ENCODE results near the gene PML. TPM values are rescaled to one million over a fixed set of nuclear protein-coding genes. Genes with fewer than 3 reads are reported as not detected.
A peak's percentile ranks its signal among the peaks of the same experiment; 100 is the strongest.

PML gene
- total RNA-seq, 2 experiments from 2014 or later: 133 to 138 TPM

GRCh38 chr15:73989001-73989798 is 5.3 kb upstream of the PML start:
- H3K27ac Mint-ChIP-seq: no peak overlapping the region
- H3K27me3 Mint-ChIP-seq: no peaks in the 10 kb centered on the region
- H3K9me3 Mint-ChIP-seq: no peaks in the 10 kb centered on the region
- peaks cover under 1% of the 10 kb centered on the region for H3K36me3 Mint-ChIP-seq (ENCODE audit: low read depth)
- ChIA-PET POLR2A (interaction anchor here (8.4 kb wide), 1 partner anchor 16 kb away, joined by 78 read pairs; no protein-coding TSS in a partner anchor), CTCF (interaction anchor here (1.1 to 8.6 kb wide), 2 partner anchors 16 to 25 kb away, joined by 3 to 89 read pairs; no protein-coding TSS in a partner anchor)
- no peak for DNase-seq
- peaks cover 42% of the 10 kb centered on the region for H3K4me1 Mint-ChIP-seq
- H3K4me3 Mint-ChIP-seq: no peak overlapping the region

DNA sequence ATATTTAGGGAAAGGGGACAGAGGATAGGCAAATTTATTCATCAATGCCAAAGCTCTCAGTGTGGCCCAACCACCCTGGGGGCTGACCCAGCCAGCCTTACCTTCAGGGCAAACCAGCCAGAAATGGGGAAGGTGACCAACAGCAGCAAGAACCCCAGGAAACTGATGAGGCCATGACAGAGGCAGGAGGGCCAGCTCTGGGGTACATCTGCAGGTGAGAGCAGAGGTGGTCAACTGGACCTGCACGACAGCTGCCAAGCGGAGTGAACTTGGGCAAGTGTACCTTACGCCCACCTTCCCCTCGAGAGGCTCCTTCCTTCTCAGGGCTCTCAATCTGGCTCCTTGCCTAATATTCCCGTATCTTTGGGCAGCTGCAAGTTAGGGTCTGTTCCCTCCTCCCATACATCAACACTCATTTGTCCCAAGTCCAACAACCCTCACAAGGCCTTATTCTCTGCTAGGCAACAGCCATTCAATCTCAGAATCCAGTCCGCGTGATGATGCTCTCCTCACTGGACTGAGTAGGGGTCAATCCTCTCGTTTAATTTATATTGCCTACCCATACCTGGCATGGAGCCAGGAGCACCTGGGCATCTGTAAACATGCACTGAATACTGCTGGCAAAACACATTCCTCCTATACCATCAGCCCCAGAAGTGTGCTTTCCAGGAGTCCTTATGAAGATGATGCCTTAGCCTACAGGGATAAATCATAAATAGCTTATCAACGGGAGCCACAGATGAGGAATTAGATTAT is 4.1 kb upstream of the PML start:
- DNase-seq: no peak
- Mint-ChIP-seq H3K27me3 (no peaks in the 10 kb centered on the region), H3K4me3 (peak overlapping the region; percentile 76), H3K36me3 (ENCODE audit: low read depth) (peaks cover 12% of the 10 kb centered on the region), H3K4me1 (peaks cover 43% of the 10 kb centered on the region), H3K9me3 (no peaks in the 10 kb centered on the region), H3K27ac (no peak overlapping the region)
- POLR2A ChIA-PET: interaction anchor here (1.2 to 8.4 kb wide), 3 partner anchors 9 to 18 kb away, joined by 3 to 78 read pairs (median 7); no protein-coding TSS in a partner anchor
- CTCF ChIA-PET: interaction anchor here (0.6 to 8.6 kb wide), 4 partner anchors 9 to 63 kb away, joined by 3 to 89 read pairs (median 3); no protein-coding TSS in a partner anchor

DNA sequence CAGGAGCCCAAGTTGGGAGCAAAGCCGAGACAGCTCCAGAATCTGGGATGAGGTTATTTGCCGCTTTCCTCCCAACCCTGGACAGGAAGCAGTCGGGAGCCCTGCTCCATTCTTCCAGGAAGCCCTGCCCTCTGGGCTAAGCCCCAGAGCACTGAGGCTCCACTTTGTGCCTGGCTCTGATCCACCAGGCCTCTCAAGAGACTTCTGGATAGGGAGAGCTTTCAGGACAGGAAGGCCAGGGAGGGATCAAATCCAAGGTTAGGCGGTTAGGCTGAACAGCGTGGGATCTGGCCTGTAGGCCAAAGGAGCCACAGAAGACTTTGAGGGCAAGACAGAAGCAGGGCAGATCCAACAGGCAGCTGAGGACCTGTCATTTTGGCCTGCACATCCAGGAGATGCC is 3.3 kb upstream of the PML start:
- H3K9me3 Mint-ChIP-seq: no peaks in the 10 kb centered on the region
- no peak for DNase-seq
- no peak overlapping the region for H3K27ac Mint-ChIP-seq
- H3K27me3 Mint-ChIP-seq: no peaks in the 10 kb centered on the region
- CTCF ChIA-PET: interaction anchor here (0.6 to 8.6 kb wide), 2 partner anchors 18 to 63 kb away, joined by 3 to 89 read pairs; no protein-coding TSS in a partner anchor
- peak overlapping the region; percentile 76 for H3K4me3 Mint-ChIP-seq
- peaks cover 46% of the 10 kb centered on the region for H3K4me1 Mint-ChIP-seq
- POLR2A ChIA-PET: interaction anchor here (1.2 to 8.4 kb wide), 3 partner anchors 10 to 18 kb away, joined by 3 to 78 read pairs (median 7); no protein-coding TSS in a partner anchor
- H3K36me3 Mint-ChIP-seq (ENCODE audit: low read depth): peaks cover 20% of the 10 kb centered on the region

DNA sequence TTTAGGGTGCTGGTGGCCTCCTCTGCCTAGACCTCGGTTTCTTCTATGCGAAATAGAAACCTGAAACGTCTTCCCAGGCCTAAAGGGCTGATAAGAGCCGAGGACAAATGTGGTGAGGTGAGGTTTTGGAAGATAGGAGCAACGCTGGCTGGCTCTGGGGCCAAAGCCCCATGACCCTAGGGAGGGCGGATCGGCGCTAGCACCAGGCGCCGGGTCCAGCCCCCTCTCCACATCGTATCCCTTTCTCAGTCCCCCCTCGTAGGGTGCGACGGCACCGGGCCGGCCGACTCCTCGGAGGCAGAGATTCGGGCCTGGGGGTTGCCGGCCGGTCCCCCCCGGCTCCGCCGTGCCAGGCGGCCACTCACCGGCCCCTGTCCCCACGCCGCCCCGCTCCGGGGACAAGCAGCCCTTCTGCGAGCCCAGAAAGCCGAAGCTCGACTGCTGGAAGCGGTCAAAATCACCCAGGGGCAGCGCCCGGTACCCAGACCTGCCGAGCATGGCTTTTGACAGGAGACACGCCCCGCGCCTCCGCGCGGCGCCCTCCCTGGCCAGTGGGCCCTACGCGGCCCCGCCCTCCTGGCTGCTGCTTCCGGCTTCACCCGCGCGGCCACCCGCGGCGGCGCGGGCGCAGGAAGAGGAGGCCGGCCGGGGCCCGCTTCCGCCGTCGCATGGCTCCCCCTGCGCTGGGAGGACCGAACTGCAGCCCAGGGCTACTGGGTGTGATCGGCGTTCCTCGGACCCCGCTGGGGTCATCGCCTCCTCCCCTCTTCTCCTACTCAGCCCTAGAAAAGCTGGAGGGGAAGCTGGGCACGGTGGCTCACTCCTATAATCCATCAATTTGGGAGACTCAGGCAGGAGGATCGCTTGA is 2.6 kb upstream of the PML start, which contains the start of gene STOML1:
Gene STOML1, minus strand, starts transcription at position 570 of the 868 bp plus-strand sequence. Its CDS starts 72 bp downstream, at position 498.
- peak within 1 kb of the TSS; percentile 80 for H3K27ac Mint-ChIP-seq
- peak within 1 kb of the TSS; percentile 76 for H3K4me3 Mint-ChIP-seq
- H3K4me1 Mint-ChIP-seq: peaks cover 47% of the 10 kb centered on the region
- DNase-seq: peak; percentile 95
- H3K27me3 Mint-ChIP-seq: no peaks in the 10 kb centered on the region
- peaks cover 24% of the 10 kb centered on the region for H3K36me3 Mint-ChIP-seq (ENCODE audit: low read depth)
- POLR2A ChIA-PET: interaction anchor here (2.8 to 8.4 kb wide), 2 partner anchors 11 to 13 kb away, joined by 7 to 78 read pairs; no protein-coding TSS in a partner anchor
- H3K9me3 Mint-ChIP-seq: no peaks in the 10 kb centered on the region
- CTCF ChIA-PET: interaction anchor here (0.7 to 8.6 kb wide), 7 partner anchors 10 to 57 kb away, joined by 3 to 89 read pairs (median 4); no protein-coding TSS in a partner anchor

GRCh38 chr15:73992594-73992898 is 2.0 kb upstream of the PML start:
- Mint-ChIP-seq H3K27ac (peak overlapping the region; percentile 80), H3K4me1 (peaks cover 53% of the 10 kb centered on the region), H3K27me3 (no peaks in the 10 kb centered on the region), H3K4me3 (peak overlapping the region; percentile 67), H3K36me3 (ENCODE audit: low read depth) (peaks cover 30% of the 10 kb centered on the region), H3K9me3 (no peaks in the 10 kb centered on the region)
- ChIA-PET POLR2A (interaction anchor here (1.0 to 8.4 kb wide), 3 partner anchors 11 to 56 kb away, joined by 3 to 78 read pairs (median 7); no protein-coding TSS in a partner anchor), CTCF (interaction anchor here (0.7 to 8.6 kb wide), 7 partner anchors 10 to 56 kb away, joined by 3 to 89 read pairs (median 4); no protein-coding TSS in a partner anchor)
- no peak for DNase-seq

DNA sequence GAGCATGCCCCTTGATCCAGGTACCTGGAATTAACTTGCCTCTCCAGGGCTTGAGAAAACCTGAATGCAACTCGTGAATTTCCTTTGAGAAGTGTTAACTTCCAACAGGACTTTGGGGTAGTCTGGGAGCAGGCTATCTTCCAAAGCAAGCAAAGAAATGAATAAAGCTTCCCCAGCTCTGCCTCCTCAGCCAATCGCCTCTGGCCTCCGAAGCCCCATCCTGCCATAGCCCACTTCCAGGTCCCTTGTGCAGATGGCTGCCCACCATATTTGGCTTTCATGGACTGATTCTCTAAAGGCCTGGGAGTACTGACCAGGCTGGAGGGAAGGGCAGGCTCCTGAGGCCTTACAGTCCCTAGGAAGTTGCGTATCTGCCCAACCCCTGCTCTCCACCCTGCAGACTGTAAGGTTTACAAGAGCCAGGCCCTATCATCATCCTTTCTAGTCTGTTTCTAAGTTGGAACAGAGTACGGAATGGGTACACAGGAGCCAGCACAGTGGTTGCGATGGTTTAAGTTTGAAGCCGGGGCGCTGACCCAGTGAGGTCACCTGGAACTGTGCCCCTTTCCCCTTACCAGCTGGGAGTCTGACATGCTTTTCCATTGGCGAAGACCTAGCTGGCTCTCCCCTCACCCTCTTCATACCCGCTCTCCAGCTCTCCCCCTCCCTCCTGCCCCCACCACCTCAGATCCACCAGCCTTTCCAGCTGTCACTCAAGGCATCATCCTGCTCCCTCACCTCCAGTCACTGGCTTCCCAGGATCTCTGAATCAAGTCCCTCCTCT is 1.1 kb upstream of the PML start:
- Mint-ChIP-seq H3K4me3 (peak overlapping the region; percentile 90), H3K4me1 (peaks cover 62% of the 10 kb centered on the region), H3K9me3 (no peaks in the 10 kb centered on the region), H3K27ac (peak overlapping the region; percentile 90), H3K36me3 (ENCODE audit: low read depth) (peaks cover 38% of the 10 kb centered on the region), H3K27me3 (no peaks in the 10 kb centered on the region)
- ChIA-PET CTCF (interaction anchor here (0.9 to 8.6 kb wide), 14 partner anchors 10 to 73 kb away, joined by 3 to 89 read pairs (median 4); partner anchors contain the start of gene LOXL1), POLR2A (interaction anchor here (0.9 to 8.4 kb wide), 16 partner anchors 7 to 547 kb away, joined by 3 to 78 read pairs (median 5); partner anchors contain the start of gene ARID3B)
- no peak for DNase-seq

DNA sequence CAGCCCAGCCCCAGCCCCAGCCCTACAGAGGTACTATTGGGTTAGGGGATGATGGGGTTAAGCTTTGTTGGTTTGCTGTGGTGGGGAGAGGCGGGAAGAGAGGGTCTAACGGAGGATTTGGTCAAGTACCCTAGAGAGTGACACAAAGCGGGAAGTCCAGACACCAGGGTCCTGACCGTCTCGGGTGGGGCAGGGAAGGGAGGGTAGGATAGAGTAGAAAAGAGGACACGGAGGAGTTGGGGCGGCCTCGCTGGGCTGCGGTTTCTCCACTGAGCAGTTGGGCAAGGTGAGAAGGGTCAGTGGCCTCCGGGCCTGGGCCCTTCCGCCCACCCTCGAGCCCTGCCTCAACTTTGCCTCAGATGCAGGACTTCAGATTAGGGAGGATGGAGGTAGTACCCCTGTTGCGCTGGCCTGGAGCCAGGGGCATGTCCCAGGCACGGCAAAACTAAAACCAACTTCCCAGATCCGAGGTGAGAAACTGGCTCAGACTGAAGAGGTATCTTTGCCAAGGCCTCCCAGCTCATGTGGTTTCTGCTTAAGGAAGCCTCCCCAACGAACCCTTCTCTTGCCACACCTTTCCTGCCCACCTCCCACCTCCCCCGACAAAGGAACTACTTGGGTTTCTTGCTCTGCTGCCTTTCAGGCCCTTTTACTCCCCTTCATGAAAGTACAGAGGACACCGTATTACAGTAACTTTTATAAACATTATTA is 551 bp downstream of the PML start:
- DNase-seq: peak; percentile 45
- Mint-ChIP-seq H3K27ac (peak overlapping the region; percentile 90), H3K36me3 (ENCODE audit: low read depth) (peaks cover 50% of the 10 kb centered on the region), H3K4me3 (peak overlapping the region; percentile 90), H3K9me3 (no peaks in the 10 kb centered on the region), H3K4me1 (peaks cover 70% of the 10 kb centered on the region), H3K27me3 (no peaks in the 10 kb centered on the region)
- ChIA-PET POLR2A (interaction anchor here (0.8 to 8.4 kb wide), 13 partner anchors 9 to 622 kb away, joined by 3 to 78 read pairs (median 6); partner anchors contain the start of gene ARID3B), CTCF (interaction anchor here (0.8 to 8.6 kb wide), 9 partner anchors 9 to 729 kb away, joined by 3 to 89 read pairs (median 7); partner anchors contain the start of gene LOXL1)

- CTCF ChIA-PET: interaction anchor here (0.6 to 8.6 kb wide), 4 partner anchors 11 to 120 kb away, joined by 3 to 89 read pairs (median 15); no protein-coding TSS in a partner anchor
- Mint-ChIP-seq H3K27me3 (no peaks in the 10 kb centered on the region), H3K4me1 (peaks cover 73% of the 10 kb centered on the region), H3K9me3 (no peaks in the 10 kb centered on the region), H3K4me3 (peak overlapping the region; percentile 90), H3K36me3 (ENCODE audit: low read depth) (peaks cover 60% of the 10 kb centered on the region), H3K27ac (peak overlapping the region; percentile 90)
- POLR2A ChIA-PET: interaction anchor here (0.7 to 8.4 kb wide), 8 partner anchors 9 to 76 kb away, joined by 3 to 78 read pairs (median 4); no protein-coding TSS in a partner anchor
- no peak for DNase-seq
Observed at GRCh38 chr15:73996267-73996666, 1.8 kb downstream of the PML start.

DNA sequence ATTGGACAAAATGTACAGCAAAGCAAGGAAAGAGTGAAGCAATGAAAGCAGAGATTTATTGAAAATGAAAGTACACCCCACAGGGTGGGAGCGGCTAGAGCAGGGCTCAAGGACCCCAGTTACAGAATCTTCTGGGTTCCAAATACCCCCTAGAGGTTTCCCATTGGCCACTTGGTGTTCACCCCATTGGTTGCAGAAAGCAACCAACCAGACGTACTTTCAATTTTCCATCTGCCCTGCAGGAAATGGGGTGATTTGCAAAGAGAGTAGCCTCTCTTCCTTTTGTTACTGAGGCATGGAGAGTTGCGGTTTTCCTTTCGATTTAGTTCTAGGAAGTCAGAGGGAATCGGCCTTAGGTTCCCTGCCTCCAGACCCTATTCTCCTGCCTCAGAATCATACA is 2.4 kb downstream of the PML start:
- Mint-ChIP-seq H3K36me3 (ENCODE audit: low read depth) (peaks cover 66% of the 10 kb centered on the region), H3K4me1 (peaks cover 68% of the 10 kb centered on the region), H3K4me3 (peak overlapping the region; percentile 90), H3K9me3 (no peaks in the 10 kb centered on the region), H3K27me3 (no peaks in the 10 kb centered on the region), H3K27ac (peak overlapping the region; percentile 90)
- CTCF ChIA-PET: interaction anchor here (0.8 to 8.6 kb wide), 3 partner anchors 10 to 52 kb away, joined by 3 to 89 read pairs (median 27); no protein-coding TSS in a partner anchor
- POLR2A ChIA-PET: interaction anchor here (0.7 to 8.4 kb wide), 8 partner anchors 8 to 76 kb away, joined by 3 to 78 read pairs (median 4); no protein-coding TSS in a partner anchor
- peak; percentile 60 for DNase-seq

DNA sequence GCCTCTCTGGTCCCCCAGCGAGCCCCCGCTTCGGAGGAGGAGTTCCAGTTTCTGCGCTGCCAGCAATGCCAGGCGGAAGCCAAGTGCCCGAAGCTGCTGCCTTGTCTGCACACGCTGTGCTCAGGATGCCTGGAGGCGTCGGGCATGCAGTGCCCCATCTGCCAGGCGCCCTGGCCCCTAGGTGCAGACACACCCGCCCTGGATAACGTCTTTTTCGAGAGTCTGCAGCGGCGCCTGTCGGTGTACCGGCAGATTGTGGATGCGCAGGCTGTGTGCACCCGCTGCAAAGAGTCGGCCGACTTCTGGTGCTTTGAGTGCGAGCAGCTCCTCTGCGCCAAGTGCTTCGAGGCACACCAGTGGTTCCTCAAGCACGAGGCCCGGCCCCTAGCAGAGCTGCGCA is 3.5 kb downstream of the PML start:
- H3K27ac Mint-ChIP-seq: no peak overlapping the region
- POLR2A ChIA-PET: interaction anchor here (1.4 kb wide), 1 partner anchor 9 kb away, joined by 6 read pairs; no protein-coding TSS in a partner anchor
- no peak for DNase-seq
- H3K4me3 Mint-ChIP-seq: peak overlapping the region; percentile 90
- H3K27me3 Mint-ChIP-seq: no peaks in the 10 kb centered on the region
- H3K4me1 Mint-ChIP-seq: peaks cover 61% of the 10 kb centered on the region
- CTCF ChIA-PET: interaction anchor here (1.3 kb wide), 1 partner anchor 25 kb away, joined by 3 read pairs; no protein-coding TSS in a partner anchor
- H3K36me3 Mint-ChIP-seq (ENCODE audit: low read depth): peaks cover 72% of the 10 kb centered on the region
- H3K9me3 Mint-ChIP-seq: no peaks in the 10 kb centered on the region
